Ovary (tissue), 9 donors: ENCODE results near the gene KCNMA1. TPM values are rescaled to one million over a fixed set of nuclear protein-coding genes. Genes with fewer than 3 reads are reported as not detected.

Experiments used
- DNase-seq, 5 donors: peaks; one replicate each; pipeline ENCODE4 v3.0.0-alpha.2; 2019 to 2020
- H3K27ac ChIP-seq, 2 donors: fragments of 200-600 bp; one replicate each; pipeline versions ENCODE4 v1.5.1 to v1.8.0; 2019 to 2022
- H3K27me3 ChIP-seq: fragments of 200-600 bp; one replicate; pipeline ENCODE4 v1.8.0; 2022
- H3K36me3 ChIP-seq: fragments of 200-600 bp; sonication (generic); one replicate; pipeline ENCODE4 v1.5.1; 2019
- H3K4me1 ChIP-seq: one replicate; pipeline ENCODE4 v1.8.1; 2013; ENCODE audit warnings: mild to moderate bottlenecking, moderate library complexity; ENCODE audit not compliant: insufficient read depth
- H3K4me3 ChIP-seq: fragments of 200-600 bp; sonication (generic); one replicate; pipeline ENCODE4 v1.5.1; 2017
- H3K9me3 ChIP-seq, 2 donors: fragments of 200-600 bp in 1 of 2; sonication (generic) in 1 of 2; one replicate each; pipeline versions ENCODE4 v1.5.1 to v1.8.1; 2013 to 2019; ENCODE audit warnings: mild to moderate bottlenecking in 1 of 2, moderate library complexity in 1 of 2
- EP300 ChIP-seq: sonication (generic); formaldehyde crosslinking; IDR thresholded peaks from one replicate; pipeline ENCODE4 v1.6.1; 2017; ENCODE audit warnings: antibody characterized with exemption
- POLR2A ChIP-seq: fragments of 450-650 bp; IDR thresholded peaks from one replicate; pipeline ENCODE4 v1.6.1; 2017; ENCODE audit warnings: antibody characterized with exemption, mild to moderate bottlenecking, moderate library complexity
- WGBS, 3 donors: extraction: QIAGEN DNeasy Blood & Tissue Kit in 1 of 3; methylation state at CpG; one replicate each; pipeline versions ENCODE4 v1.1.5 to v1.1.7; 2013 to 2017; 5-methylcytosine and 5-hydroxymethylcytosine counted together
- intact Hi-C, 4 donors: fragments of 100-400 bp; cut with DNase I; formaldehyde crosslinking; loops; one replicate each; pipeline versions ENCODE4 v1.11.0 to v1.15.1; 2022 to 2023
- polyA plus RNA-seq, 2 donors: library from polyadenylated mRNA; stranded (reverse); fragments of 200-250 nt in 1 of 2; fragments of 350-450 nt in 1 of 2; fragmentation: Illumina TruSeq in 1 of 2; extraction: RNeasy Lipid Tissue Mini Kit (QIAGEN cat#74804) in 1 of 2; gene quantifications; one replicate each; pipeline ENCODE4 v1.2.3, GENCODE V29; 2013 to 2014
- total RNA-seq, 7 donors: library from RNA; depleted of rRNA in 2 of 7; stranded (reverse); fragments of >200 nt in 2 of 7; fragmentation: NEBNext Ultra II Directional in 3 of 7; extraction: Animal tissue kit (Norgen Biotek cat#: 25700) in 3 of 7; gene quantifications; one replicate each; pipeline versions ENCODE4 v1.1.0 to v1.2.4, GENCODE V29; 2016 to 2023
- TF ChIP-seq, protein P1 (sequence below), 3 donors: fragments of 450-650 bp in 2 of 3; fragments of 200-600 bp in 1 of 3; IDR thresholded peaks; one replicate each; pipeline versions ENCODE4 v1.5.1 to v1.8.0; 2016 to 2022; ENCODE audit warnings: antibody characterized with exemption in 3 of 3, mild to moderate bottlenecking in 1 of 3
- donor health status: DM: no; HTN: no; CAD: no; lungs with moderate emphysema.
- donor health status: DM: no; HTN: no; CAD: no.
- donor health status: Bipolar disorder and iron deficiency.
- donor health status: DM: yes; HTN: yes; CAD: no.
- donor health status: DM: no; HTN: no; CAD: no.
- donor health status: DM: yes; HTN: yes; CAD: no.

The KCNMA1 gene
- total and polyA plus RNA-seq, 9 donors = 7.0 to 83.8 (median 25.1) TPM

DNA sequence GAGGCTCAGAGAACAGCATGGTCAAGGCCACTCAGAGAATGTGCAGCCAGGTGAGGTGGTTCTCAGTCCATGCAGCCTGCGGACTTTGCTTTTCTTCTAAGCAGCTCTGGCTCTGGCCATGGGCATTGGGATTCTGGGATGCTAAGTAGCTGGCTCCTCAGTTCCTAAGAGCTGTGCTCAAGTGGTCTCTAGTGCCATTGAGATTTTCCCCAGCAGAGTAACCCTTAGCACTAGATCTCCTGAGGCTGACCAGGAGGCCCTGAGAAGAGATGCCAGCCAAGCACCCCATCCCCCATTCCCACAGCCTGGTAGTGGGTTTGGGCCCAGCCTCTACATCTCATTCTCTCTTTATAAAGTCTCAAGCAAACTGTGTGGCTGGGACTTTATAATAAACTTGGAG is 77.1 kb downstream of the KCNMA1 start:
- Histone ChIP-seq H3K36me3 (no peaks in the 10 kb centered on the region), H3K27me3 (no peaks in the 10 kb centered on the region), H3K4me1 (peaks cover 2% of the 10 kb centered on the region), H3K27ac (no peak overlapping the region), H3K4me3 (no peak overlapping the region), H3K9me3 (no peaks in the 10 kb centered on the region)
- 88 to 97% (median 92%) methylated on average over 1 of the region's 1 CpG for WGBS, 3 donors
- intact Hi-C loops = no loop called here
- no peak for DNase-seq
- TF ChIP-seq EP300 (no peak), POLR2A (no peak)
- TF ChIP-seq, protein P1, sequence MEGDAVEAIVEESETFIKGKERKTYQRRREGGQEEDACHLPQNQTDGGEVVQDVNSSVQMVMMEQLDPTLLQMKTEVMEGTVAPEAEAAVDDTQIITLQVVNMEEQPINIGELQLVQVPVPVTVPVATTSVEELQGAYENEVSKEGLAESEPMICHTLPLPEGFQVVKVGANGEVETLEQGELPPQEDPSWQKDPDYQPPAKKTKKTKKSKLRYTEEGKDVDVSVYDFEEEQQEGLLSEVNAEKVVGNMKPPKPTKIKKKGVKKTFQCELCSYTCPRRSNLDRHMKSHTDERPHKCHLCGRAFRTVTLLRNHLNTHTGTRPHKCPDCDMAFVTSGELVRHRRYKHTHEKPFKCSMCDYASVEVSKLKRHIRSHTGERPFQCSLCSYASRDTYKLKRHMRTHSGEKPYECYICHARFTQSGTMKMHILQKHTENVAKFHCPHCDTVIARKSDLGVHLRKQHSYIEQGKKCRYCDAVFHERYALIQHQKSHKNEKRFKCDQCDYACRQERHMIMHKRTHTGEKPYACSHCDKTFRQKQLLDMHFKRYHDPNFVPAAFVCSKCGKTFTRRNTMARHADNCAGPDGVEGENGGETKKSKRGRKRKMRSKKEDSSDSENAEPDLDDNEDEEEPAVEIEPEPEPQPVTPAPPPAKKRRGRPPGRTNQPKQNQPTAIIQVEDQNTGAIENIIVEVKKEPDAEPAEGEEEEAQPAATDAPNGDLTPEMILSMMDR (IDR thresholded peaks at IDR 0.05) = no peak

DNA sequence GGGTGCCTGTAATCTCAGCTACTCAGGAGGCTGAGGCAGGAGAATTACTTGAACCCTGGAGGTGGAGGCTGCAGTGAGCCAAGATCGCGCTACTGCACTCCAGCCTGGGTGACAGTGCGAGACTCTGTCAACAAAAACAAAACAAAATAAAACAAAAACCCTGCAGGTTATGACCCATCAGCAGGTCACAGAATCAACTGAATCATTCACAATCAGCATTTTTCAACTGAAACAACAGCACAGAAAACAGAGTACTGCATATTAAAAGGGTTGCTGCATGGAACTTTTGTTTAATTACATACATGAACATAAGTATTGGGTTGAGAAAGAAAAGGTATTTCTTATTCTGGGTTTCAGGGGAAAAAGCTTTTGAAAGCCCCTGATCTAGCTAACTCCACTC is 77.6 kb downstream of the KCNMA1 start:
- TF ChIP-seq, protein P1 (IDR thresholded peaks at IDR 0.05) = no peak
- no peak for TF ChIP-seq POLR2A
- no peak for TF ChIP-seq EP300
- Histone ChIP-seq H3K27me3 (no peaks in the 10 kb centered on the region), H3K4me1 (peaks cover 2% of the 10 kb centered on the region), H3K36me3 (no peaks in the 10 kb centered on the region), H3K9me3 (no peaks in the 10 kb centered on the region), H3K4me3 (no peak overlapping the region), H3K27ac (no peak overlapping the region)
- intact Hi-C loops = no loop called here
- DNase-seq = no peak
- WGBS, 3 donors = 58 to 84% (median 79%) methylated on average over 3 of the region's 3 CpGs

DNA sequence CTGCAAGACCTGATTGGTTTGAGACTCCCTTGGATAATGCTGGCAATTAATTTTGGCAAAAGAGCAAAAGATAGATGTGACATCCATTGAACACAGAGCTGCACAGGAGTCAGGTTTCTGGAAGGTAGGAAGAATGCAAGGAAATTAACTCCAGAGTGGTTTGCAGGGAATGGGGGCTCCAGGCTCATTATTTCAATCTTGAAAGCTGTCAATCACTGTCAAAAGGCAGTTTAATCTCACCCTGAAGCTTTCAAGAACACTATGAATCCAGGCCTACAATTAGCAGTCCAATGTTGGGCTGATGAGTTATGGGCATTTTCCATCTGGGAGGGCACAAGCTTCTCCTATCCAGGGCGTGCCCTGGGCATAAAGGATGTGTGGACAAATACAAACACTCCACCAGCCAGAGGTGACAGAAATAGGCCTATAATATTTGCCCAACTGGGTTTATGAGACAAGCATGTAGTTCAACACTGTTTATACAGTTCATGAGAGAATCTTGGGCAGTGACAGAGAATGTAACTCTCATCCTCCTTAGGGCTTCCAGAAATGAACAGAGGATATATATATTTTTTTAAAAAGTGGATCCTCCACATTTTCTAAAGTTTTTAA is 80.5 kb downstream of the KCNMA1 start:
- H3K4me1 ChIP-seq = peaks cover 2% of the 10 kb centered on the region
- no peak overlapping the region for H3K27ac ChIP-seq
- no peak for DNase-seq
- intact Hi-C loops = no loop called here
- no peaks in the 10 kb centered on the region for H3K36me3 ChIP-seq
- no peaks in the 10 kb centered on the region for H3K27me3 ChIP-seq
- H3K4me3 ChIP-seq = no peak overlapping the region
- 92 to 100% (median 96%) methylated on average over 1 of the region's 1 CpG for WGBS, 3 donors
- TF ChIP-seq, protein P1 (IDR thresholded peaks at IDR 0.05) = no peak
- TF ChIP-seq POLR2A (no peak), EP300 (no peak)
- no peaks in the 10 kb centered on the region for H3K9me3 ChIP-seq

DNA sequence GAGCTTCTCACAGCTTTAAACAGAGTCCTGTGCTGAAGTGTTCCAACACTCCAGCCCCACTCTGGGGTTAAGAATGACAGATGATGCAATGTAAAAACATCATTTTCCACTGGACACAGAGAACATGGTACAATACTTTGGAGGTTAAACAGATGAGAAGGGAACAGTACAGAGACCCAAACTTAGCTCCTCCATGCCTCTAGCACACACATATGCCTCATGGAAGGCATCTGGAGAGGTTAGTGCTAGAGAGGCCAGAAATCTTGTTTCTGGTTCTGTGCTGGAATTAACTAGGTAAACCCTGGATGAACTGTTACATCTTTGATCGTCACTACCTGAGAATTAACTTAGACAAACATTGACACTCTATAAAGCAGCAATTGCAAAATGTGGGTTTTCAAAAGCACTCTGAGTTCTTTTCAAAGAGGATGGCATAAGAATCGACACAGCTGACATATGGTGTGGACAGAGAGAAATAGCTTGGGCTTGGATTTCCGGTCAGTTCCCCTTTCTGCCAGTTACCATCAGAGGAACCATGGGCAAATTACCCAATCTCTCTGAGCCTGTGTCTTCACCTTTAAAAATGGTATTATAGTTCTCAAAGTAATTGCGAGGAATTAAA is 81.9 kb downstream of the KCNMA1 start:
- Histone ChIP-seq H3K36me3 (no peaks in the 10 kb centered on the region), H3K27me3 (no peaks in the 10 kb centered on the region), H3K9me3 (no peaks in the 10 kb centered on the region), H3K27ac (no peak overlapping the region), H3K4me3 (no peak overlapping the region), H3K4me1 (peaks cover 2% of the 10 kb centered on the region)
- intact Hi-C loops = no loop called here
- WGBS, 3 donors = 85 to 89% (median 88%) methylated on average over 4 of the region's 4 CpGs
- DNase-seq = no peak
- TF ChIP-seq, protein P1 (IDR thresholded peaks at IDR 0.05) = no peak
- no peak for TF ChIP-seq POLR2A
- TF ChIP-seq EP300 = no peak
